K562 (cell line): Measurements from ENCODE around the gene CEP350. TPM values are rescaled to one million over a fixed set of nuclear protein-coding genes. Genes with fewer than 3 reads are reported as not detected.

Source experiments
- CBFB ChIP-seq: sonication (generic); formaldehyde crosslinking; IDR thresholded peaks from 2 replicates; pipeline ENCODE4 v1.4.0; 2020; ENCODE audit warnings: mild to moderate bottlenecking, missing genetic modification reagents
- ERF ChIP-seq: fragments of 450-650 bp; formaldehyde crosslinking; IDR thresholded peaks from 2 replicates; pipeline ENCODE4 v1.4.0; 2020; ENCODE audit warnings: mild to moderate bottlenecking, mixed read lengths
- KAT8 ChIP-seq: fragments of 450-650 bp; IDR thresholded peaks from 2 replicates; pipeline ENCODE4 v1.6.1; 2016; ENCODE audit warnings: low read depth, mild to moderate bottlenecking
- KDM5B ChIP-seq: fragments of 200-600 bp; sonication (generic); IDR thresholded peaks from 2 replicates; pipeline ENCODE4 v1.6.1; 2012; ENCODE audit warnings: low read depth, mild to moderate bottlenecking, moderate library complexity, low read length, control low read depth, inconsistent platforms; ENCODE audit not compliant: insufficient replicate concordance
- MCM7 ChIP-seq, 2 experiments: fragments of 450-650 bp; IDR thresholded peaks; 2 replicates each; pipeline ENCODE4 v1.6.1; 2016 to 2018
- MTF1 ChIP-seq: fragments of 250-450 bp; sonication (Bioruptor Pico); IDR thresholded peaks from 2 replicates; pipeline ENCODE4 v1.9.0; 2021; ENCODE audit warnings: moderate library complexity, mild to moderate bottlenecking, inconsistent platforms, borderline replicate concordance
- RBBP5 ChIP-seq: fragments of 200-600 bp; sonication (generic); IDR thresholded peaks from 2 replicates; pipeline ENCODE4 v1.6.1; 2012; ENCODE audit warnings: borderline replicate concordance, mild to moderate bottlenecking, low read length, control low read depth, inconsistent platforms; ENCODE audit not compliant: insufficient read depth, poor library complexity, severe bottlenecking
- SIRT6 ChIP-seq: IDR thresholded peaks from one replicate; pipeline ENCODE4 v1.6.1; 2012; ENCODE audit warnings: low read depth, mild to moderate bottlenecking, control low read depth, inconsistent platforms, low read length, moderate library complexity
- SMAD3 ChIP-seq: fragments of 450-650 bp; formaldehyde crosslinking; conservative IDR thresholded peaks from 2 replicates; pipeline ENCODE4 v1.4.0; 2020; ENCODE audit warnings: mild to moderate bottlenecking
- ZNF408 ChIP-seq: fragments of 250-450 bp; sonication (Bioruptor Pico); IDR thresholded peaks from 2 replicates; pipeline ENCODE4 v1.4.0; 2020; ENCODE audit warnings: low read depth, mild to moderate bottlenecking, moderate library complexity
- polyA plus RNA-seq, 8 experiments: library from polyadenylated mRNA; depleted of rRNA in 4 of 8; stranded (reverse) in 5 of 8; unstranded in 3 of 8; fragments of >200 nt; fragmentation: Nextera tagmentation in 2 of 8; fragmentation: Illumina TruSeq in 1 of 8; extraction: Ambion mirVana in 2 of 8; extraction: Trizol in 1 of 8; gene quantifications; 2 replicates each; pipeline versions ENCODE4 v1.2.1 to v1.2.3, GENCODE V29; 2011 to 2014; ENCODE audit warnings: inconsistent platforms in 1 of 8, missing spikeins in 1 of 8
- total RNA-seq, 7 experiments: library from RNA; depleted of rRNA in 6 of 7; stranded (reverse); fragments of >200 nt in 6 of 7; fragmentation: Illumina TruSeq in 2 of 7; extraction: Trizol in 2 of 7; gene quantifications; 2 replicates each; pipeline versions ENCODE4 v1.2.1 to v1.2.3, GENCODE V29; 2011 to 2021; ENCODE audit warnings: low replicate concordance in 1 of 7
- TF ChIP-seq, protein P1 (sequence below): sonication (generic); formaldehyde crosslinking; IDR thresholded peaks from 2 replicates; pipeline ENCODE4 v1.8.0; 2022; ENCODE audit warnings: mild to moderate bottlenecking, missing genetic modification reagents
- TF ChIP-seq, protein P2 (sequence below): fragments of 250-450 bp; sonication (Bioruptor Pico); IDR thresholded peaks from 2 replicates; pipeline ENCODE4 v1.8.0; 2022; ENCODE audit warnings: moderate library complexity, mild to moderate bottlenecking, inconsistent platforms
- TF ChIP-seq, protein P3 (sequence below): fragments of 250-450 bp; sonication (Bioruptor Pico); IDR thresholded peaks from 2 replicates; pipeline ENCODE4 v1.9.0; 2021; ENCODE audit warnings: mild to moderate bottlenecking
- TF ChIP-seq, protein P4 (sequence below): fragments of 450-650 bp; conservative IDR thresholded peaks from 2 replicates; pipeline ENCODE4 v1.6.1; 2016; ENCODE audit warnings: missing genetic modification characterization, low read depth, mild to moderate bottlenecking, missing compliant biosample characterization, moderate library complexity
- TF ChIP-seq, protein P5 (sequence below), 2 experiments: fragments of 450-650 bp in 1 of 2; sonication (generic) in 1 of 2; formaldehyde crosslinking in 1 of 2; IDR thresholded peaks in 1 of 2; conservative IDR thresholded peaks in 1 of 2; 2 replicates each; pipeline versions ENCODE4 v1.6.1 to v1.8.1; 2016 to 2023; ENCODE audit warnings: mild to moderate bottlenecking in 2 of 2, moderate library complexity in 2 of 2, inconsistent platforms in 1 of 2, missing genetic modification reagents in 1 of 2

CEP350 gene
- total and polyA plus RNA-seq, 9 of the 15 experiments (the other 6 are each of a cell fraction or from before 2014, with no cell fraction given) = 8.3 to 64.3 (median 28.0) TPM

DNA sequence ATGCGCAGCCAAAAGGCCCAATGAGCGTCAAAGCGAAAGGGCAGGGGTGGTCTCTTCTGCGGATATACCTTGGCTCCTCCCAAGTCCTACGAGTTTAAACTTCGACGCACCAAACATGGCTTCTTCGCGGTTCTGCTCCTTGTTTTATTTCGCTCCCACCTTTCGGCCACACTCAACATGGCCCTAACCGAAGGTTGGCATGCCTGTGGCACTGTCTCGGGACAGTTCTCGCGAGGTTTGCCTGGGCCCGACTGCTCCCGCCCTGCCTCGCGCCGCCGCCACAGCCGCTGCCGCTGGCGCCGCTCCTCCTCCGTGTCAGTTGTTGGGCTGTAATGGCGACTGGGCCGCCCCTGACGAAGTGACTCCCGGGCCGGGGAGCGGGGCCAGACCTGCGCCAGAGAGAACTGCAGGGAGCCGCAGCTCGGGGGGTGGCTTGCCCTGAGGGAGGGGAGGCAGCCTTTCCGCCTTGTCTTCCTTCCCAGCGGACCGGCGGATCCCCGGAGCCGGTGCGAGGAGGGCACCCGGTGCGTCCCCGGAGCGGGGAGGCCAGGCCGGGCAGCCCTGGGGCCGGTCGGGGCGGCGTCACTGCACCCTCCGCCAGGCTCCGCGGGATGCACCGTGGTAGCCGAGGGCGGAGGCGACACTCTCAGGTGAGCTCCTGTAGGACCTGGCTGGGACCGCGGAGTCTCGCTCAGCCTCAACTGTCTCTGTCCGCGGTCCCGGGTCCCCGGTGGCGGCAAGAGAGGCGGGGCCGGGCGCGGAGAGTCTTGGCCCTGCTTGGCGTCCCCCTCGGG is at the start of gene CEP350 (continued):
- TF ChIP-seq KDM5B = peak; percentile 91
- TF ChIP-seq SMAD3 (CRISPR knock-in tag) = 0 out of 2 replicates have a peak, but pooled peaks have one; percentile 46
- TF ChIP-seq RBBP5 = peak; percentile 99
- TF ChIP-seq ERF = no peak
- TF ChIP-seq, protein P1, sequence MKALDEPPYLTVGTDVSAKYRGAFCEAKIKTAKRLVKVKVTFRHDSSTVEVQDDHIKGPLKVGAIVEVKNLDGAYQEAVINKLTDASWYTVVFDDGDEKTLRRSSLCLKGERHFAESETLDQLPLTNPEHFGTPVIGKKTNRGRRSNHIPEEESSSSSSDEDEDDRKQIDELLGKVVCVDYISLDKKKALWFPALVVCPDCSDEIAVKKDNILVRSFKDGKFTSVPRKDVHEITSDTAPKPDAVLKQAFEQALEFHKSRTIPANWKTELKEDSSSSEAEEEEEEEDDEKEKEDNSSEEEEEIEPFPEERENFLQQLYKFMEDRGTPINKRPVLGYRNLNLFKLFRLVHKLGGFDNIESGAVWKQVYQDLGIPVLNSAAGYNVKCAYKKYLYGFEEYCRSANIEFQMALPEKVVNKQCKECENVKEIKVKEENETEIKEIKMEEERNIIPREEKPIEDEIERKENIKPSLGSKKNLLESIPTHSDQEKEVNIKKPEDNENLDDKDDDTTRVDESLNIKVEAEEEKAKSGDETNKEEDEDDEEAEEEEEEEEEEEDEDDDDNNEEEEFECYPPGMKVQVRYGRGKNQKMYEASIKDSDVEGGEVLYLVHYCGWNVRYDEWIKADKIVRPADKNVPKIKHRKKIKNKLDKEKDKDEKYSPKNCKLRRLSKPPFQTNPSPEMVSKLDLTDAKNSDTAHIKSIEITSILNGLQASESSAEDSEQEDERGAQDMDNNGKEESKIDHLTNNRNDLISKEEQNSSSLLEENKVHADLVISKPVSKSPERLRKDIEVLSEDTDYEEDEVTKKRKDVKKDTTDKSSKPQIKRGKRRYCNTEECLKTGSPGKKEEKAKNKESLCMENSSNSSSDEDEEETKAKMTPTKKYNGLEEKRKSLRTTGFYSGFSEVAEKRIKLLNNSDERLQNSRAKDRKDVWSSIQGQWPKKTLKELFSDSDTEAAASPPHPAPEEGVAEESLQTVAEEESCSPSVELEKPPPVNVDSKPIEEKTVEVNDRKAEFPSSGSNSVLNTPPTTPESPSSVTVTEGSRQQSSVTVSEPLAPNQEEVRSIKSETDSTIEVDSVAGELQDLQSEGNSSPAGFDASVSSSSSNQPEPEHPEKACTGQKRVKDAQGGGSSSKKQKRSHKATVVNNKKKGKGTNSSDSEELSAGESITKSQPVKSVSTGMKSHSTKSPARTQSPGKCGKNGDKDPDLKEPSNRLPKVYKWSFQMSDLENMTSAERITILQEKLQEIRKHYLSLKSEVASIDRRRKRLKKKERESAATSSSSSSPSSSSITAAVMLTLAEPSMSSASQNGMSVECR (CRISPR knock-in tag) = peak; percentile 88
- TF ChIP-seq, protein P2, sequence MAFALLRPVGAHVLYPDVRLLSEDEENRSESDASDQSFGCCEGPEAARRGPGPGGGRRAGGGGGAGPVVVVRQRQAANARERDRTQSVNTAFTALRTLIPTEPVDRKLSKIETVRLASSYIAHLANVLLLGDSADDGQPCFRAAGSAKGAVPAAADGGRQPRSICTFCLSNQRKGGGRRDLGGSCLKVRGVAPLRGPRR (CRISPR knock-in tag) = no peak
- TF ChIP-seq, protein P3, sequence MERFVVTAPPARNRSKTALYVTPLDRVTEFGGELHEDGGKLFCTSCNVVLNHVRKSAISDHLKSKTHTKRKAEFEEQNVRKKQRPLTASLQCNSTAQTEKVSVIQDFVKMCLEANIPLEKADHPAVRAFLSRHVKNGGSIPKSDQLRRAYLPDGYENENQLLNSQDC (CRISPR knock-in tag) = no peak
- peak; percentile 65 for TF ChIP-seq CBFB (CRISPR knock-in tag)
- TF ChIP-seq, protein P4, sequence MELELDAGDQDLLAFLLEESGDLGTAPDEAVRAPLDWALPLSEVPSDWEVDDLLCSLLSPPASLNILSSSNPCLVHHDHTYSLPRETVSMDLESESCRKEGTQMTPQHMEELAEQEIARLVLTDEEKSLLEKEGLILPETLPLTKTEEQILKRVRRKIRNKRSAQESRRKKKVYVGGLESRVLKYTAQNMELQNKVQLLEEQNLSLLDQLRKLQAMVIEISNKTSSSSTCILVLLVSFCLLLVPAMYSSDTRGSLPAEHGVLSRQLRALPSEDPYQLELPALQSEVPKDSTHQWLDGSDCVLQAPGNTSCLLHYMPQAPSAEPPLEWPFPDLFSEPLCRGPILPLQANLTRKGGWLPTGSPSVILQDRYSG (tag) = no peak
- no peak for TF ChIP-seq KAT8
- TF ChIP-seq MTF1 (CRISPR knock-in tag) = no peak
- TF ChIP-seq MCM7 (IDR thresholded peaks at IDR 0.05) = no peak
- TF ChIP-seq, protein P5, sequence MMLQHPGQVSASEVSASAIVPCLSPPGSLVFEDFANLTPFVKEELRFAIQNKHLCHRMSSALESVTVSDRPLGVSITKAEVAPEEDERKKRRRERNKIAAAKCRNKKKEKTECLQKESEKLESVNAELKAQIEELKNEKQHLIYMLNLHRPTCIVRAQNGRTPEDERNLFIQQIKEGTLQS (IDR thresholded peaks at IDR 0.05) = no peak
- TF ChIP-seq, protein P5 (CRISPR knock-in tag; conservative IDR thresholded peaks at IDR 0.05) = no peak
- TF ChIP-seq ZNF408 (CRISPR knock-in tag) = no peak
- no peak for TF ChIP-seq SIRT6
